PFSK-1 (cell line): ENCODE measurements around the gene TRH.

Experiments
- FOXP2 ChIP-seq: optimal IDR thresholded peaks from 2 replicates; pipeline ENCODE3; 2011; ENCODE audit warnings: borderline replicate concordance, control low read depth, inconsistent platforms; ENCODE audit not compliant: insufficient read depth; ENCODE audit errors: extremely low read length, extremely low read depth
- POLR2AphosphoS5 ChIP-seq: IDR thresholded peaks from 2 replicates; pipeline ENCODE4 v1.6.1; 2012; ENCODE audit warnings: low read depth, mild to moderate bottlenecking, control low read depth, low read length, moderate library complexity
- REST ChIP-seq, 2 experiments: IDR thresholded peaks; 2 replicates each; pipeline versions ENCODE4 v1.6.1 to v1.8.0; 2011 to 2012; ENCODE audit warnings: low read depth in 2 of 2, low read length in 2 of 2, control low read depth in 1 of 2, inconsistent platforms in 1 of 2, mild to moderate bottlenecking in 1 of 2, moderate library complexity in 1 of 2; ENCODE audit not compliant: insufficient read depth in 1 of 2
- SIN3A ChIP-seq: IDR thresholded peaks from 2 replicates; pipeline ENCODE4 v1.6.1; 2012; ENCODE audit warnings: mild to moderate bottlenecking, low read length, moderate library complexity, borderline replicate concordance; ENCODE audit not compliant: insufficient read depth
- TAF1 ChIP-seq: IDR thresholded peaks from 2 replicates; pipeline ENCODE4 v1.6.1; 2012; ENCODE audit warnings: low read length, control low read depth, borderline replicate concordance; ENCODE audit not compliant: insufficient read depth

The TRH gene

GRCh38 chr3:129950318-129951046, 24.0 kb upstream of the TRH start:
- no peak for TF ChIP-seq TAF1
- TF ChIP-seq SIN3A, result no peak
- TF ChIP-seq POLR2AphosphoS5, result no peak

- no peak for TF ChIP-seq REST (IDR thresholded peaks at IDR 0.05; ENCODE audit: insufficient read depth in 1 of 2, low read depth in 2 of 2, low read length in 2 of 2)
- no peak for TF ChIP-seq TAF1
- no peak for TF ChIP-seq SIN3A
- TF ChIP-seq FOXP2, result no peak
- no peak for TF ChIP-seq POLR2AphosphoS5
These were observed 21.8 kb upstream of the TRH start for GRCh38 chr3:129952556-129953355.

GRCh38 chr3:129953621-129954020, 20.9 kb upstream of the TRH start:
- TF ChIP-seq REST (IDR thresholded peaks at IDR 0.05; ENCODE audit: insufficient read depth in 1 of 2, low read depth in 2 of 2, low read length in 2 of 2) (no peak), TAF1 (no peak), FOXP2 (no peak), POLR2AphosphoS5 (no peak), SIN3A (no peak)

GRCh38 chr3:129954514-129954913, 20.0 kb upstream of the TRH start:
- TF ChIP-seq REST (IDR thresholded peaks at IDR 0.05; ENCODE audit: insufficient read depth in 1 of 2, low read depth in 2 of 2, low read length in 2 of 2) (no peak), POLR2AphosphoS5 (no peak), FOXP2 (no peak), TAF1 (no peak)

- TF ChIP-seq POLR2AphosphoS5 (no peak), REST (IDR thresholded peaks at IDR 0.05; ENCODE audit: insufficient read depth in 1 of 2, low read depth in 2 of 2, low read length in 2 of 2) (no peak)
These were observed 17.6 kb upstream of the TRH start for GRCh38 chr3:129956936-129957335.
